GM13977 (cell line): ENCODE results near the gene MCTP2.

Experiments
- DNase-seq: peaks from one replicate; pipeline ENCODE4 v3.0.0; 2012; ENCODE audit warnings: low spot score
- in situ Hi-C: fragments of 300-500 bp; cut with MboI; formaldehyde crosslinking; loops from one replicate; pipeline ENCODE4 v1.12.0; 2022; ENCODE audit warnings: low sequenced_read_pairs, low pct_unique_long_range_greater_than_20kb, mixed read lengths, inconsistent platforms; ENCODE audit not compliant: unreplicated experiment
- TF ChIP-seq, protein P1 (sequence below): IDR thresholded peaks from 2 replicates; pipeline ENCODE4 v1.5.1; 2012; ENCODE audit warnings: mild to moderate bottlenecking, control low read depth; ENCODE audit not compliant: insufficient read depth; ENCODE audit errors: extremely low read depth, missing control alignments

Gene MCTP2

DNA sequence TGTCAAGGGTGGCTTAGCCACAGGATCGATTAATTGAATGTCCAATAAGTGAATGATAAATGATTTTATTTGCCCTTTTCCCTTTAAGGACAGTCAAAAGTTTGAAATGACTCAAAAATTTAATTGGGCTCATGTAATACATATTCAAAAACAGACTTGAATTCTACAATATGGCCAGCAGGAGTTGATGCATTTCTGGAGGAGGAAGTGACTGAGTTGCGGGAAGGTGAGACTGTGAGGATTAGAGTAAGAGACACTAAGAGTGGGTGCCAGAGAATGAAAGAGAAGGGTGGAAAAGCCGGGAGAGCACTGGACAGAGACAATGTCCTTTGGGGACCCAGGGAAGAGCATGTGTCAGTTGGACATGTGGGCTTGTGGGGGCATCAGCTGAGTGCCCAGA lies 83.3 kb downstream of the MCTP2 start:
- in situ Hi-C loops: loop anchor here (10.0 kb wide), 1 partner anchor 150 kb away; no protein-coding TSS in a partner anchor
- DNase-seq: no peak
- TF ChIP-seq, protein P1, sequence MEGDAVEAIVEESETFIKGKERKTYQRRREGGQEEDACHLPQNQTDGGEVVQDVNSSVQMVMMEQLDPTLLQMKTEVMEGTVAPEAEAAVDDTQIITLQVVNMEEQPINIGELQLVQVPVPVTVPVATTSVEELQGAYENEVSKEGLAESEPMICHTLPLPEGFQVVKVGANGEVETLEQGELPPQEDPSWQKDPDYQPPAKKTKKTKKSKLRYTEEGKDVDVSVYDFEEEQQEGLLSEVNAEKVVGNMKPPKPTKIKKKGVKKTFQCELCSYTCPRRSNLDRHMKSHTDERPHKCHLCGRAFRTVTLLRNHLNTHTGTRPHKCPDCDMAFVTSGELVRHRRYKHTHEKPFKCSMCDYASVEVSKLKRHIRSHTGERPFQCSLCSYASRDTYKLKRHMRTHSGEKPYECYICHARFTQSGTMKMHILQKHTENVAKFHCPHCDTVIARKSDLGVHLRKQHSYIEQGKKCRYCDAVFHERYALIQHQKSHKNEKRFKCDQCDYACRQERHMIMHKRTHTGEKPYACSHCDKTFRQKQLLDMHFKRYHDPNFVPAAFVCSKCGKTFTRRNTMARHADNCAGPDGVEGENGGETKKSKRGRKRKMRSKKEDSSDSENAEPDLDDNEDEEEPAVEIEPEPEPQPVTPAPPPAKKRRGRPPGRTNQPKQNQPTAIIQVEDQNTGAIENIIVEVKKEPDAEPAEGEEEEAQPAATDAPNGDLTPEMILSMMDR: no peak

DNA sequence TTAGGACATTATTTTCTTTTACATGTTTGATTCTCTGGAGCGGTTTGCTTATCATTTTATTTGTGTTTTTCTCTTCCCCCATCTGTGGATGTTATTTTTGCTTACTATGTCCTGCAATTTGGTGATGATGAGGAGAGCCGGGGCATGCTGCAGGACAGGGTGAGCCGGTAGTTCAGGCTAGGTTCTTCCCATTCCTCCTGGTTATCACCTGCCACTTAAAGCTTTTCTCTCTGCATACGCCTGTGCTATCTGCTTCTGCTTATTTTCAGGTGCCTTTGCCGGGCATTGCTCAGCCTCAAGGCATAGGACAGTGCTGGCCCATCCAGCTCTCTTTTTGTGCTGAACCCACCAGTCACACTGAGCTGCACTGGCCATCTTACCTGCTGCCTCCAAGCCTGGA lies 85.8 kb downstream of the MCTP2 start:
- in situ Hi-C loops: loop anchor here (10.0 kb wide), 1 partner anchor 152 kb away; no protein-coding TSS in a partner anchor
- TF ChIP-seq, protein P1: no peak
- DNase-seq: no peak

DNA sequence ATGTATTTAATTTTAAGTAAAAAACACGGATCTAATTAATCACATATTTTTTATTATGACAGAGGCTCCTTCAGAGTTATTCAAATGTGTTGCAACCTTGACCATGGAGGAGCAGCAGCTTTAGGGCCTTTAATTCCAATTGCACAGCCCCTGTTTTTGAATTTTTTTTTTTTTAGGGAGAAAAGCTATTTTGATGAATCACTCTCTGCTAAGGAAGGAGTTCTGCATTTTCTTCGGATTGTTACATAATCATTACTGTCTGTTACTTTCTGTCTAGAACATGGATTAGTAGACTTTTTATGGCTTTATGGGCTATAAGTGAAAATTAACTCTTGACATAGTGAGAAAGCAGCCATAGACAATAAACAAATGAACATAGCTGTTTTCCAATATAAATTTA lies 90.8 kb downstream of the MCTP2 start:
- no peak for DNase-seq
- TF ChIP-seq, protein P1: no peak
- in situ Hi-C loops: no loop called here

DNA sequence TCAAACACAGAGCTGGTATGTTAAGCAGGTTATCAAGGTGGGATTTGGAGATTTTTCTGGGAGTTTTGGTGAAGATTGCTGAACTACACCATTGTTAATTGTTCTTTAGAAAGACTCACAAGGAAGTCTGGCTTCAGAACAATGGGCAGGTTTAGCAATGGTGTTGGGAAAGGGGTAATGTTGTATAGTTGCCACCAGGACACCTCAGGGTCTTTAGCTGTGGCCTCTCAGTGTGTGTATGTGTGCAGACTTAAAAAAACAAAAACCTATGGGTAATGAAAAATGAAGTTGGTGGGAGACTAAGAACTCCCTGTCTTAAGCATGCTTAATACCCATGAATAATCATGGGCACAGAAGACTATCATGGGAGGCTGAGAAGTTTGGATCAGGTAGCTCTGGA lies 91.7 kb downstream of the MCTP2 start:
- TF ChIP-seq, protein P1: no peak
- DNase-seq: no peak
- in situ Hi-C loops: no loop called here

DNA sequence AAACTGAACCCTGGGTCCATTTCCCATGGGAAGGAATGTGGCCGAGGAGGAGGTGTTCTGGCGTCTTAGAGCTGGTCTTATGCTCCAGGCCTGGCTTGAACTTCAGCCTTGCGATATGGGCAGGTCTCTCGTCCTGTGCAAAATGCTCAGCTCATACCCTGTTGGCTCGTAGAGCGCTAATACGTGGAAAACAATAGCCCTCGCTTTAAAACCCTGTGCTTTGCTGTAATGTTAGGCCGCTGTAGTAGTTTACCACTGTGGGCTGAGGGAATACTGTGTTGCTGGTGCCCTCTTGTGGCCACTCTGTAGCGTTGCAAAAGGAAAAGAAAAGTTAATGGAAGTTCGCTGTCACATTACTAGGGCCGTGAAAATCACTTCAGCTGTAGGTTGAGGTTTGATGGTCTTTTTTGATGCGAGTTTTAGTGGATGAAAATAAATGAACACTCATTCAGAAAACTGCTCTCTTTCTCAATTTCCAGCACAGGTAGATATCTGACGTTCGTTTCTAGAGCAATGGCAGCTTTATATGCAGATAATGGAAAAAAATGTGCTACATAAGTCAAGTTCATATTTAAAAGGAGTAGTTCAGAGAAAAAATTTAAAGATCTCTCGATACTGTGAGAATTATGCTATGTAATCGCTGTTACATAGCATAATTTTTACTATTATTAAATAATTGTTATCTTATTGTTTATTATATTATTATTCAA lies 92.9 kb downstream of the MCTP2 start:
- in situ Hi-C loops: no loop called here
- TF ChIP-seq, protein P1: peak; percentile 88

DNA sequence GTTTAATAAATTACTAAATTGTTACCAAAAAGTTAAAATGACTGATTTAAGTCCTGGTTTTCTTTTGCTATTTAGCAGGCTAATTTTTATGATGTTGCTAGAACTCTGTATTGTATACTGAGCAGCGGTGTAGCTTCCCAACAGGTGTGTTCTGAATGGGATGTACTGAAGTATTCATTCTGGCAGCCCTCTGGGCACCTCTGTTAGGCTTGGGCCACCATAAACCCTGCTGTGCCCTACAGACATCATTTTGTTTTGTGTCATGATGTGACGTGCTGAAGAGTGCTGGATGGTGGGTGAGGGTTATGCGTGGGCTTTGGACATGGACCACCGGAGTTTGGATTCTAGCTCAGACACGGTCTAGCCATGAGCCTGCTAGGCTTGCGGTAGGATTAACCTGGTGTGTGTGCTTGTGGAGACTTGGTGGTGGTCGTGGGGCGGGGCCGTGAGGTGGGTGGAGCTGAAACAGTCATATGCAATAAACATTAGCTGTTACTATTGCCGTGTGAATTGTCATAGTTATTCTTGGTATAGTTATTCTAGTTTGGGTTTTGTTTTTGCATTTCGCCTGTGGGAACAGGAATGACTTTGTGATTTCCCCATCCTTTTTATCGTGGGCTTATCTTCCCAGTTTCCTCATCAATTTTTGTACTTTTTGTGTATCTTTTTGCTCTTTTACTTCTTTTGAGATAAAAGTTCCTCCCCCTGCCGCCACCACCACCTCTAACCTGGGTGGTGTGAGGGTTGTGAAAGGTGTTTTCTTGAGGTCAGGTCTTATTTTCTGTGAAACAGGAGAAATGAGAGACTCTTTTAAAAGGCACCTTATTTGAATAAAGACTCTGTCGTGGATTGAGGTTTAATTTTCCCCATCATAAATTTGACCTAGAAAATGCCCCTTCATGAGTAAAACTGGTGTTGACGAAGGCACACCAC lies 93.7 kb downstream of the MCTP2 start:
- TF ChIP-seq, protein P1: no peak
- no peak for DNase-seq
- in situ Hi-C loops: no loop called here

More for the DNA sequence above, 92.9 kb downstream of the MCTP2 start:
- DNase-seq: peak; percentile 60
